ENCODE results near the gene GSDMA. TPM values are rescaled to one million over a fixed set of nuclear protein-coding genes. Genes with fewer than 3 reads are reported as not detected.

GSDMA gene
- total RNA-seq, 2 experiments from 2014 or later = 0.98 to 1.1 TPM

GRCh38 chr17:39933912-39934311 is 28.9 kb upstream of the GSDMA start:
- intact Hi-C loops (cut with DNase I, micrococcal nuclease) = no loop called here
- Mint-ChIP-seq H3K4me3 (no peak overlapping the region), H3K27ac (no peak overlapping the region), H3K9me3 (ENCODE audit: low read depth) (no peaks in the 10 kb centered on the region), H3K4me1 (peaks cover 9% of the 10 kb centered on the region), H3K36me3 (ENCODE audit: low read depth) (no peaks in the 10 kb centered on the region), H3K27me3 (no peaks in the 10 kb centered on the region)
- CTCF ChIA-PET = interaction anchor here (0.7 kb wide), 1 partner anchor 21 kb away, joined by 3 read pairs; no protein-coding TSS in a partner anchor
- POLR2A ChIA-PET = no interaction called here
- ATAC-seq (no peak), DNase-seq (no peak)

GRCh38 chr17:39934324-39934723 is 28.5 kb upstream of the GSDMA start:
- Mint-ChIP-seq H3K9me3 (ENCODE audit: low read depth) (no peaks in the 10 kb centered on the region), H3K36me3 (ENCODE audit: low read depth) (no peaks in the 10 kb centered on the region), H3K27ac (no peak overlapping the region), H3K27me3 (no peaks in the 10 kb centered on the region), H3K4me3 (no peak overlapping the region), H3K4me1 (peaks cover 9% of the 10 kb centered on the region)
- ATAC-seq = no peak
- CTCF ChIA-PET = interaction anchor here (0.7 kb wide), 1 partner anchor 21 kb away, joined by 3 read pairs; no protein-coding TSS in a partner anchor
- POLR2A ChIA-PET = no interaction called here
- DNase-seq = no peak
- intact Hi-C loops (cut with DNase I, micrococcal nuclease) = no loop called here

GRCh38 chr17:39935909-39936308 is 26.9 kb upstream of the GSDMA start:
- intact Hi-C loops (cut with DNase I, micrococcal nuclease) = loop anchor here in 1 of 2 experiments (5.0 kb wide), 1 partner anchor 751 kb away; no protein-coding TSS in a partner anchor
- no peaks in the 10 kb centered on the region for H3K27me3 Mint-ChIP-seq
- H3K36me3 Mint-ChIP-seq (ENCODE audit: low read depth) = no peaks in the 10 kb centered on the region
- CTCF ChIA-PET = interaction anchor here (0.6 kb wide), 1 partner anchor 414 kb away, joined by 3 read pairs; no protein-coding TSS in a partner anchor
- no peaks in the 10 kb centered on the region for H3K9me3 Mint-ChIP-seq (ENCODE audit: low read depth)
- H3K4me1 Mint-ChIP-seq = peaks cover 17% of the 10 kb centered on the region
- DNase-seq (no peak), ATAC-seq (no peak)
- POLR2A ChIA-PET = no interaction called here
- no peak overlapping the region for H3K4me3 Mint-ChIP-seq
- no peak overlapping the region for H3K27ac Mint-ChIP-seq

- no peaks in the 10 kb centered on the region for H3K27me3 Mint-ChIP-seq
- H3K4me1 Mint-ChIP-seq = peaks cover 18% of the 10 kb centered on the region
- H3K9me3 Mint-ChIP-seq (ENCODE audit: low read depth) = no peaks in the 10 kb centered on the region
- no peak overlapping the region for H3K4me3 Mint-ChIP-seq
- H3K27ac Mint-ChIP-seq = no peak overlapping the region
- intact Hi-C loops (cut with DNase I, micrococcal nuclease) = loop anchor here in 1 of 2 experiments (5.0 kb wide), 1 partner anchor 750 kb away; no protein-coding TSS in a partner anchor
- ChIA-PET POLR2A (no interaction called here), CTCF (interaction anchor here (0.5 to 1.3 kb wide), 2 partner anchors 15 to 247 kb away, joined by 3 read pairs; no protein-coding TSS in a partner anchor)
- no peaks in the 10 kb centered on the region for H3K36me3 Mint-ChIP-seq (ENCODE audit: low read depth)
- no peak for DNase-seq
- ATAC-seq = no peak
These were observed 25.4 kb upstream of the GSDMA start for GRCh38 chr17:39937447-39937846.

- Mint-ChIP-seq H3K4me1 (peaks cover 18% of the 10 kb centered on the region), H3K4me3 (no peak overlapping the region), H3K27ac (no peak overlapping the region), H3K27me3 (no peaks in the 10 kb centered on the region), H3K36me3 (ENCODE audit: low read depth) (no peaks in the 10 kb centered on the region), H3K9me3 (ENCODE audit: low read depth) (no peaks in the 10 kb centered on the region)
- CTCF ChIA-PET = interaction anchor here (0.5 to 1.5 kb wide), 2 partner anchors 10 to 248 kb away, joined by 3 read pairs; no protein-coding TSS in a partner anchor
- POLR2A ChIA-PET = no interaction called here
- intact Hi-C loops (cut with DNase I, micrococcal nuclease) = loop anchor here in 1 of 2 experiments (5.0 kb wide), 1 partner anchor 749 kb away; no protein-coding TSS in a partner anchor
- DNase-seq = no peak
- ATAC-seq = no peak
These were observed 24.5 kb upstream of the GSDMA start for GRCh38 chr17:39938140-39938869.

GRCh38 chr17:39939106-39939505 is 23.7 kb upstream of the GSDMA start:
- Mint-ChIP-seq H3K27me3 (no peaks in the 10 kb centered on the region), H3K9me3 (ENCODE audit: low read depth) (no peaks in the 10 kb centered on the region), H3K27ac (no peak overlapping the region), H3K4me3 (no peak overlapping the region), H3K4me1 (peaks cover 18% of the 10 kb centered on the region), H3K36me3 (ENCODE audit: low read depth) (no peaks in the 10 kb centered on the region)
- no peak for DNase-seq
- POLR2A ChIA-PET = interaction anchor here (1.4 kb wide), 1 partner anchor 13 kb away, joined by 4 read pairs; no protein-coding TSS in a partner anchor
- CTCF ChIA-PET = interaction anchor here (0.9 to 1.5 kb wide), 3 partner anchors 9 to 54 kb away, joined by 3 to 5 read pairs (median 3); no protein-coding TSS in a partner anchor
- no peak for ATAC-seq
- intact Hi-C loops (cut with DNase I, micrococcal nuclease) = loop anchor here in 1 of 2 experiments (5.0 kb wide), 1 partner anchor 748 kb away; no protein-coding TSS in a partner anchor

- Mint-ChIP-seq H3K27me3 (no peaks in the 10 kb centered on the region), H3K27ac (peak overlapping the region; percentile 79), H3K36me3 (ENCODE audit: low read depth) (no peaks in the 10 kb centered on the region), H3K4me1 (peaks cover 18% of the 10 kb centered on the region), H3K4me3 (no peak overlapping the region), H3K9me3 (ENCODE audit: low read depth) (no peaks in the 10 kb centered on the region)
- DNase-seq = peak; percentile 76
- peak; percentile 99 for ATAC-seq
- intact Hi-C loops (cut with DNase I, micrococcal nuclease) = loop anchor here in 1 of 2 experiments (5.0 kb wide), 1 partner anchor 747 kb away; no protein-coding TSS in a partner anchor
- POLR2A ChIA-PET = interaction anchor here (0.6 to 1.4 kb wide), 4 partner anchors 9 to 1088 kb away, joined by 3 to 6 read pairs (median 4); partner anchors contain the start of gene PSMD3
- CTCF ChIA-PET = interaction anchor here (0.9 to 1.5 kb wide), 4 partner anchors 8 to 88 kb away, joined by 3 to 5 read pairs (median 4); no protein-coding TSS in a partner anchor
These were observed 23.0 kb upstream of the GSDMA start for GRCh38 chr17:39939588-39940419.

GRCh38 chr17:39943702-39944392 is 19.0 kb upstream of the GSDMA start:
- Mint-ChIP-seq H3K4me1 (peaks cover 26% of the 10 kb centered on the region), H3K4me3 (no peak overlapping the region), H3K9me3 (ENCODE audit: low read depth) (no peaks in the 10 kb centered on the region), H3K27ac (no peak overlapping the region), H3K27me3 (no peaks in the 10 kb centered on the region), H3K36me3 (ENCODE audit: low read depth) (no peaks in the 10 kb centered on the region)
- DNase-seq (no peak), ATAC-seq (no peak)
- CTCF ChIA-PET = interaction anchor here (0.6 kb wide), 1 partner anchor 289 kb away, joined by 3 read pairs; no protein-coding TSS in a partner anchor
- POLR2A ChIA-PET = no interaction called here
- intact Hi-C loops (cut with DNase I, micrococcal nuclease) = no loop called here

GRCh38 chr17:39944393-39944711 is 18.5 kb upstream of the GSDMA start:
- H3K4me1 Mint-ChIP-seq = peaks cover 24% of the 10 kb centered on the region

GRCh38 chr17:39946551-39947330 is 16.1 kb upstream of the GSDMA start:
- Mint-ChIP-seq H3K9me3 (ENCODE audit: low read depth) (no peaks in the 10 kb centered on the region), H3K4me3 (no peak overlapping the region), H3K4me1 (peaks cover 11% of the 10 kb centered on the region), H3K27me3 (no peaks in the 10 kb centered on the region), H3K36me3 (ENCODE audit: low read depth) (no peaks in the 10 kb centered on the region), H3K27ac (no peak overlapping the region)
- intact Hi-C loops (cut with DNase I, micrococcal nuclease) = no loop called here
- CTCF ChIA-PET = interaction anchor here (0.6 to 1.2 kb wide), 3 partner anchors 12 to 38 kb away, joined by 3 to 4 read pairs (median 3); no protein-coding TSS in a partner anchor
- no peak for ATAC-seq
- DNase-seq = no peak
- POLR2A ChIA-PET = no interaction called here

More at GRCh38 chr17:39944393-39944711, 18.5 kb upstream of the GSDMA start:
- POLR2A ChIA-PET = no interaction called here
- Mint-ChIP-seq H3K36me3 (ENCODE audit: low read depth) (no peaks in the 10 kb centered on the region), H3K27ac (no peak overlapping the region), H3K9me3 (ENCODE audit: low read depth) (no peaks in the 10 kb centered on the region), H3K27me3 (no peaks in the 10 kb centered on the region), H3K4me3 (no peak overlapping the region)
- ATAC-seq = no peak
- CTCF ChIA-PET = no interaction called here
- DNase-seq = no peak
- intact Hi-C loops (cut with DNase I, micrococcal nuclease) = no loop called here

Data from activated CD4-positive, alpha-beta T cell treated with anti-CD3 and anti-CD28 coated beads for 36 hours (primary cell).